Measurements from ENCODE around the gene MRFAP1L1. TPM values are rescaled to one million over a fixed set of nuclear protein-coding genes. Genes with fewer than 3 reads are reported as not detected.

The MRFAP1L1 gene
- total and polyA plus RNA-seq, 2 donors (not counting 1 experiment from before 2014, with no cell fraction given): 12.5 to 57.2 TPM

- H3K79me2 ChIP-seq (ENCODE audit: control insufficient read depth, insufficient read depth, low read length): peaks cover 43% of the 10 kb centered on the region
- no peak overlapping the region for H3K4me3 Mint-ChIP-seq
- CTCF ChIA-PET: interaction anchor here (0.7 to 9.7 kb wide), 29 partner anchors 11 to 1082 kb away, joined by 3 to 163 read pairs (median 4); partner anchors contain the start of genes GRPEL1 and MRFAP1L1
Observed at GRCh38 chr4:6720202-6720699, 10.6 kb upstream of the MRFAP1L1 start.

More at GRCh38 chr4:6720202-6720699, 10.6 kb upstream of the MRFAP1L1 start:
- peaks cover 20 to 30% of the 10 kb centered on the region in 2 donors for H3K4me1 ChIP-seq (ENCODE audit: control insufficient read depth in 2 of 2, insufficient read depth in 2 of 2, low read length in 2 of 2)
- under 1% methylated on average over 13 of the region's 14 CpGs for WGBS (ENCODE audit: insufficient coverage)
- H3K36me3 ChIP-seq (replicated peaks in 1 of 2; ENCODE audit: control extremely low read depth in 1 of 2, control insufficient read depth in 1 of 2, extremely low read depth in 1 of 2, insufficient read depth in 2 of 2, low read length in 1 of 2): no peaks in the 10 kb centered on the region
- no peak overlapping the region for H3K4me3 ChIP-seq (ENCODE audit: control extremely low read depth in 1 of 5, extremely low read depth in 1 of 5, insufficient read depth in 1 of 5, low read depth in 2 of 5, low read length in 4 of 5)
- Mint-ChIP-seq H3K9me3 (ENCODE audit: insufficient read depth) (no peaks in the 10 kb centered on the region), H3K4me1 (peaks cover 33% of the 10 kb centered on the region), H3K27me3 (no peaks in the 10 kb centered on the region), H3K27ac (no peak overlapping the region)
- peak overlapping the region; percentile 52 for H3K4me2 ChIP-seq (replicated peaks; ENCODE audit: low read depth, low read length, poor library complexity, severe bottlenecking)
- H3K27me3 ChIP-seq (replicated peaks in 1 of 4; ENCODE audit: control extremely low read depth in 1 of 4, control insufficient read depth in 3 of 4, insufficient read depth in 4 of 4, low read length in 3 of 4): no peaks in the 10 kb centered on the region
- no peaks in the 10 kb centered on the region for H3K9me3 ChIP-seq (ENCODE audit: control extremely low read depth in 1 of 3, control insufficient read depth in 2 of 3, insufficient read depth in 1 of 3, low read length in 2 of 3)
- ATAC-seq (ENCODE audit: low read depth) (peak; percentile 34), DNase-seq (peak; percentile 80)
- TF ChIP-seq EZH2 (IDR thresholded peaks at IDR 0.05; ENCODE audit: borderline replicate concordance, insufficient read depth, low read depth, low read length, poor library complexity, severe bottlenecking) (no peak), CTCF (IDR thresholded peaks at IDR 0.05) (peak; percentile 94)
- POLR2A ChIA-PET: interaction anchor here (0.7 to 1.8 kb wide), 8 partner anchors 10 to 348 kb away, joined by 3 to 7 read pairs (median 3); partner anchors contain the start of genes GRPEL1, MRFAP1, MRFAP1L1 and TBC1D14
- H3K9ac ChIP-seq (ENCODE audit: low read length): no peak overlapping the region
- intact Hi-C loops (cut with micrococcal nuclease): loop anchor here (1.0 kb wide), 3 partner anchors 11 to 154 kb away; partner anchors contain the start of genes KIAA0232 and MRFAP1L1
- no peak overlapping the region for H3K27ac ChIP-seq (ENCODE audit: low read length in 2 of 2)
- no peaks in the 10 kb centered on the region for H4K20me1 ChIP-seq (ENCODE audit: control insufficient read depth, insufficient read depth, low read length, poor library complexity, severe bottlenecking)
- H2AFZ ChIP-seq (ENCODE audit: insufficient read depth, low read depth, low read length, poor library complexity, severe bottlenecking): peak overlapping the region; percentile 54
